HEK293T (cell line): ENCODE results near the gene CAMK2A.

Experiments used
- FOXK2 ChIP-seq: fragments of 450-650 bp; IDR thresholded peaks from 2 replicates; pipeline ENCODE4 v1.6.1; 2016; ENCODE audit warnings: mild to moderate bottlenecking
- HDGF ChIP-seq: fragments of 450-650 bp; IDR thresholded peaks from 2 replicates; pipeline ENCODE4 v1.6.1; 2017; ENCODE audit warnings: antibody characterized with exemption, borderline replicate concordance
- PKNOX1 ChIP-seq: fragments of 450-650 bp; IDR thresholded peaks from 2 replicates; pipeline ENCODE4 v1.6.1; 2016
- SP1 ChIP-seq: fragments of 450-650 bp; IDR thresholded peaks from 2 replicates; pipeline ENCODE4 v1.6.1; 2017
- SUZ12 ChIP-seq: fragments of 450-650 bp; IDR thresholded peaks from 2 replicates; pipeline ENCODE4 v1.6.1; 2016; ENCODE audit warnings: mild to moderate bottlenecking

DNA sequence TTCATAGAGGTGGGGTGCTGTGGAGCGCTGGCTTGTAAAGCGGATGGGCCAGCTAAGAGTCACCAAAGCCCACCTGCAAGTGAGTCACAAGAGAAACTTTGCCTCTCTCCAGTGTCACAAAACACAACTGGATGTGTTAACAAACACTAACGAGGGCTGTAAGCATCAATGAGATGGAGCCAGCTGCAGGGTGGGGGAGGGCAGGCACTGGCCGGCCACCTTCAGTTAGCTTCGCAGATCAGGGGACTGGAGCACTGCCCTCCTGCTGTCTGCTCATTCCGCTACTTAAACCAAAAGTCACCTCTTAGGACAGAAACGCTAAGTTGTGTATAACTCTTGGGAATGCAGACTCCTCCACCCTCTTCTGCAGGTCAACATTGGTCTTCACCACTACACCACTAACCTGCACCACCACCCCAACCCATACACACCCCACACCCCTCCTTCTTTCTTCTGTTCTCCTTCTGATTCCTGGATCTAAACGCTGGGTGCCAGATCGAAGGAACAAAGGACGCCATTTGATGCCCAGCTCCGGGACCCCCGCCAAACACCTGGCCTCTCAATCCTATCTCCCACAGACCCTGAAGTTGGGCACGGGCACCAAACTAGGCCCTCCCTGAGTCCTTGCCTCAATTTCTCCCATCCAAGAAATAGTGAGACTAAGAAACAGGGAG, 11.1 kb upstream of the CAMK2A start:
- no peak for TF ChIP-seq FOXK2
- TF ChIP-seq SP1, result no peak
- TF ChIP-seq SUZ12, result no peak
- TF ChIP-seq HDGF, result no peak
- no peak for TF ChIP-seq PKNOX1
